ENCODE results near the gene MEG3.

The MEG3 gene

GRCh38 chr14:100784523-100785337, 41.2 kb upstream of the MEG3 start:
- CTCF ChIA-PET, result no interaction called here
- Mint-ChIP-seq H3K27me3 (peaks cover 3% of the 10 kb centered on the region), H3K4me3 (no peak overlapping the region), H3K36me3 (no peaks in the 10 kb centered on the region), H3K9me3 (no peaks in the 10 kb centered on the region), H3K4me1 (no peaks in the 10 kb centered on the region), H3K27ac (no peak overlapping the region)
- DNase-seq, result no peak

GRCh38 chr14:100785338-100785615, 40.6 kb upstream of the MEG3 start:
- Mint-ChIP-seq H3K27ac (no peak overlapping the region), H3K4me3 (no peak overlapping the region), H3K4me1 (no peaks in the 10 kb centered on the region), H3K9me3 (no peaks in the 10 kb centered on the region), H3K36me3 (no peaks in the 10 kb centered on the region), H3K27me3 (peaks cover 3% of the 10 kb centered on the region)
- CTCF ChIA-PET, result no interaction called here
- no peak for DNase-seq

GRCh38 chr14:100785626-100786025, 40.3 kb upstream of the MEG3 start:
- CTCF ChIA-PET, result no interaction called here
- no peak overlapping the region for H3K4me3 Mint-ChIP-seq
- peaks cover 3% of the 10 kb centered on the region for H3K27me3 Mint-ChIP-seq
- DNase-seq, result no peak
- no peaks in the 10 kb centered on the region for H3K9me3 Mint-ChIP-seq
- H3K36me3 Mint-ChIP-seq, result no peaks in the 10 kb centered on the region
- no peak overlapping the region for H3K27ac Mint-ChIP-seq
- H3K4me1 Mint-ChIP-seq, result no peaks in the 10 kb centered on the region

GRCh38 chr14:100786131-100786530, 39.8 kb upstream of the MEG3 start:
- H3K4me3 Mint-ChIP-seq, result no peak overlapping the region
- no peaks in the 10 kb centered on the region for H3K36me3 Mint-ChIP-seq
- H3K27me3 Mint-ChIP-seq, result peaks cover 7% of the 10 kb centered on the region
- H3K4me1 Mint-ChIP-seq, result no peaks in the 10 kb centered on the region
- no peak for DNase-seq
- CTCF ChIA-PET, result no interaction called here
- H3K27ac Mint-ChIP-seq, result no peak overlapping the region
- H3K9me3 Mint-ChIP-seq, result no peaks in the 10 kb centered on the region

- H3K4me3 Mint-ChIP-seq, result no peak overlapping the region
- CTCF ChIA-PET, result no interaction called here
These were observed 39.2 kb upstream of the MEG3 start for GRCh38 chr14:100786576-100787219.

GRCh38 chr14:100787659-100788058, 38.3 kb upstream of the MEG3 start:
- peaks cover 13% of the 10 kb centered on the region for H3K27me3 Mint-ChIP-seq
- no peak overlapping the region for H3K27ac Mint-ChIP-seq
- CTCF ChIA-PET, result no interaction called here

More at GRCh38 chr14:100786576-100787219, 39.2 kb upstream of the MEG3 start:
- H3K4me1 Mint-ChIP-seq, result no peaks in the 10 kb centered on the region
- no peak overlapping the region for H3K27ac Mint-ChIP-seq
- H3K36me3 Mint-ChIP-seq, result no peaks in the 10 kb centered on the region
- H3K9me3 Mint-ChIP-seq, result no peaks in the 10 kb centered on the region
- no peak for DNase-seq
- H3K27me3 Mint-ChIP-seq, result peaks cover 7% of the 10 kb centered on the region

GRCh38 chr14:100788517-100788916, 37.4 kb upstream of the MEG3 start:
- H3K4me3 Mint-ChIP-seq, result no peak overlapping the region
- CTCF ChIA-PET, result no interaction called here
- H3K36me3 Mint-ChIP-seq, result no peaks in the 10 kb centered on the region
- H3K4me1 Mint-ChIP-seq, result no peaks in the 10 kb centered on the region
- peaks cover 20% of the 10 kb centered on the region for H3K27me3 Mint-ChIP-seq
- no peaks in the 10 kb centered on the region for H3K9me3 Mint-ChIP-seq
- DNase-seq, result no peak
- H3K27ac Mint-ChIP-seq, result no peak overlapping the region

More at GRCh38 chr14:100787659-100788058, 38.3 kb upstream of the MEG3 start:
- Mint-ChIP-seq H3K4me3 (no peak overlapping the region), H3K4me1 (no peaks in the 10 kb centered on the region), H3K36me3 (no peaks in the 10 kb centered on the region), H3K9me3 (no peaks in the 10 kb centered on the region)
- DNase-seq, result no peak

GRCh38 chr14:100788942-100789341, 37.0 kb upstream of the MEG3 start:
- H3K27me3 Mint-ChIP-seq, result peaks cover 21% of the 10 kb centered on the region
- no peak overlapping the region for H3K4me3 Mint-ChIP-seq
- CTCF ChIA-PET, result no interaction called here
- no peak overlapping the region for H3K27ac Mint-ChIP-seq
- no peaks in the 10 kb centered on the region for H3K36me3 Mint-ChIP-seq
- H3K9me3 Mint-ChIP-seq, result no peaks in the 10 kb centered on the region
- H3K4me1 Mint-ChIP-seq, result no peaks in the 10 kb centered on the region
- DNase-seq, result no peak

- no peak for DNase-seq
- Mint-ChIP-seq H3K27me3 (peaks cover 20% of the 10 kb centered on the region), H3K4me3 (no peak overlapping the region), H3K4me1 (no peaks in the 10 kb centered on the region), H3K36me3 (no peaks in the 10 kb centered on the region), H3K9me3 (no peaks in the 10 kb centered on the region), H3K27ac (no peak overlapping the region)
- CTCF ChIA-PET, result no interaction called here
These were observed 36.2 kb upstream of the MEG3 start for GRCh38 chr14:100789460-100790417.

- no peak overlapping the region for H3K27ac Mint-ChIP-seq
- no peaks in the 10 kb centered on the region for H3K4me1 Mint-ChIP-seq
- CTCF ChIA-PET, result no interaction called here
- H3K9me3 Mint-ChIP-seq, result no peaks in the 10 kb centered on the region
- DNase-seq, result no peak
- H3K36me3 Mint-ChIP-seq, result no peaks in the 10 kb centered on the region
- peaks cover 18% of the 10 kb centered on the region for H3K27me3 Mint-ChIP-seq
- no peak overlapping the region for H3K4me3 Mint-ChIP-seq
These were observed 35.2 kb upstream of the MEG3 start for GRCh38 chr14:100790502-100791347.

GRCh38 chr14:100791348-100791735, 34.6 kb upstream of the MEG3 start:
- no peaks in the 10 kb centered on the region for H3K4me1 Mint-ChIP-seq
- CTCF ChIA-PET, result no interaction called here

GRCh38 chr14:100791995-100792394, 33.9 kb upstream of the MEG3 start:
- peaks cover 18% of the 10 kb centered on the region for H3K27me3 Mint-ChIP-seq
- no peak overlapping the region for H3K27ac Mint-ChIP-seq
- H3K9me3 Mint-ChIP-seq, result no peaks in the 10 kb centered on the region
- CTCF ChIA-PET, result no interaction called here
- H3K4me3 Mint-ChIP-seq, result no peak overlapping the region
- no peaks in the 10 kb centered on the region for H3K4me1 Mint-ChIP-seq
- DNase-seq, result no peak
- H3K36me3 Mint-ChIP-seq, result no peaks in the 10 kb centered on the region

More at GRCh38 chr14:100791348-100791735, 34.6 kb upstream of the MEG3 start:
- H3K9me3 Mint-ChIP-seq, result no peaks in the 10 kb centered on the region
- no peak overlapping the region for H3K27ac Mint-ChIP-seq
- H3K27me3 Mint-ChIP-seq, result peaks cover 18% of the 10 kb centered on the region
- DNase-seq, result no peak
- H3K36me3 Mint-ChIP-seq, result no peaks in the 10 kb centered on the region
- H3K4me3 Mint-ChIP-seq, result no peak overlapping the region

- Mint-ChIP-seq H3K9me3 (no peaks in the 10 kb centered on the region), H3K4me1 (no peaks in the 10 kb centered on the region), H3K27ac (no peak overlapping the region), H3K27me3 (peaks cover 24% of the 10 kb centered on the region), H3K36me3 (no peaks in the 10 kb centered on the region), H3K4me3 (no peak overlapping the region)
- DNase-seq, result no peak
- CTCF ChIA-PET, result interaction anchor here (0.5 kb wide), 1 partner anchor 468 kb away, joined by 3 read pairs; no protein-coding TSS in a partner anchor
These were observed 29.0 kb upstream of the MEG3 start for GRCh38 chr14:100796946-100797345.

GRCh38 chr14:100800041-100800440, 25.9 kb upstream of the MEG3 start:
- Mint-ChIP-seq H3K36me3 (no peaks in the 10 kb centered on the region), H3K27ac (no peak overlapping the region), H3K27me3 (peaks cover 10% of the 10 kb centered on the region), H3K4me1 (no peaks in the 10 kb centered on the region), H3K9me3 (no peaks in the 10 kb centered on the region), H3K4me3 (no peak overlapping the region)
- no peak for DNase-seq
- CTCF ChIA-PET, result no interaction called here

Data from activated naive CD4-positive, alpha-beta T cell treated with anti-CD3 and anti-CD28 coated beads, Interleukin-2, amount 10 ng/mL, durations not matched to agents 7 days and 5 days (primary cell).